Heart left ventricle (tissue), 16 donors: ENCODE results near the gene MAMDC4. TPM values are rescaled to one million over a fixed set of nuclear protein-coding genes. Genes with fewer than 3 reads are reported as not detected.
A peak's percentile ranks its signal among the peaks of the same experiment; 100 is the strongest.

Source experiments
- ATAC-seq, 4 donors: fragments of 200-7000 bp; cut with Tn5 transposase; one replicate each; pipeline ENCODE4 v1.9.1; 2020 to 2022; ENCODE audit warnings: moderate library complexity in 4 of 4, mild to moderate bottlenecking in 3 of 4, moderate number of reproducible peaks in 1 of 4
- DNase-seq, 5 donors: peaks; one replicate each; pipeline ENCODE4 v3.0.0-alpha.2; 2020
- H3K27ac ChIP-seq, 12 donors: fragments of 200-600 bp; sonication (generic) in 4 of 12; one replicate each; pipeline versions ENCODE4 v1.5.0 to v1.8.0; 2016 to 2022; ENCODE audit warnings: mild to moderate bottlenecking in 2 of 12
- H3K27me3 ChIP-seq, 9 donors: fragments of 200-600 bp; sonication (generic) in 2 of 9; one replicate each; pipeline versions ENCODE4 v1.5.1 to v1.8.0; 2016 to 2022; ENCODE audit warnings: mild to moderate bottlenecking in 3 of 9
- H3K36me3 ChIP-seq, 9 donors: fragments of 200-600 bp; sonication (generic) in 2 of 9; one replicate each; pipeline versions ENCODE4 v1.5.0 to v1.8.0; 2018 to 2022; ENCODE audit warnings: mild to moderate bottlenecking in 2 of 9
- H3K4me1 ChIP-seq, 12 donors: fragments of 200-600 bp; sonication (generic) in 4 of 12; one replicate each; pipeline versions ENCODE4 v1.5.0 to v1.8.0; 2016 to 2022; ENCODE audit warnings: mild to moderate bottlenecking in 3 of 12
- H3K4me3 ChIP-seq, 12 donors: fragments of 200-600 bp; sonication (generic) in 4 of 12; one replicate each; pipeline versions ENCODE4 v1.5.0 to v1.8.0; 2017 to 2022; ENCODE audit warnings: mild to moderate bottlenecking in 9 of 12, moderate library complexity in 4 of 12
- H3K9me3 ChIP-seq, 12 donors: fragments of 200-600 bp; sonication (generic) in 4 of 12; one replicate each; pipeline versions ENCODE4 v1.5.0 to v1.8.0; 2016 to 2022; ENCODE audit warnings: mild to moderate bottlenecking in 1 of 12
- CTCF ChIP-seq, 12 donors: fragments of 200-600 bp; sonication (generic) in 4 of 12; IDR thresholded peaks; one replicate each; pipeline versions ENCODE4 v1.5.0 to v1.8.0; 2018 to 2022; ENCODE audit warnings: antibody characterized with exemption in 12 of 12, mild to moderate bottlenecking in 5 of 12
- POLR2A ChIP-seq, 2 donors: fragments of 450-650 bp; IDR thresholded peaks; one replicate each; pipeline ENCODE4 v1.6.1; 2017; ENCODE audit warnings: antibody characterized with exemption in 2 of 2, mild to moderate bottlenecking in 2 of 2, moderate library complexity in 2 of 2
- WGBS, 4 donors: extraction: QIAGEN DNeasy Blood & Tissue Kit in 2 of 4; methylation state at CpG; one replicate each; pipeline versions ENCODE4 v1.1.5 to v1.1.7; 2013 to 2018; 5-methylcytosine and 5-hydroxymethylcytosine counted together
- intact Hi-C, 10 donors: fragments of 100-400 bp; cut with DNase I; formaldehyde crosslinking; loops; one replicate each; pipeline versions ENCODE4 v1.11.1 to v1.14.2; 2022
- polyA plus RNA-seq, 2 donors: library from polyadenylated mRNA; stranded (reverse); fragments of 200-250 nt; gene quantifications; one replicate each; pipeline ENCODE4 v1.2.3, GENCODE V29; 2013
- total RNA-seq, 9 donors: library from RNA; depleted of rRNA in 2 of 9; stranded (reverse); fragments of >200 nt in 2 of 9; fragmentation: NEBNext Ultra II Directional in 3 of 9; extraction: Animal tissue kit (Norgen Biotek cat#: 25700) in 3 of 9; gene quantifications; one replicate each; pipeline versions ENCODE4 v1.1.0 to v1.2.4, GENCODE V29; 2016 to 2023
- donor health status: ischemic (EF 13 %, LVEDD 7.1; RV severe dilation, severe dysfunction).
- donor health status: healthy with polysubstance abuse.
- donor health status: DM: no; HTN: yes; CAD: no.
- donor health status: DM: no; HTN: no; CAD: no.
- donor health status: ischemic (EF 25% LVEDD 6.9; RV normal size, moderate dysfunction).
- donor health status: ischemic (EF 25% LVEDD 5.7; RV mildly dilated, moderate dysfunction).
- donor health status: healthy.
- donor health status: DM: yes; HTN: yes; CAD: no.
- donor health status: ischemic (EF 35%, LVEDD 5.7; RV mildly dilated, moderate dysfunction).
- donor health status: nonischemic (EF 11% LVEDD 7.7; RV severe dilation, severe dysfunction).
- donor health status: DM: yes; HTN: yes; CAD: no.
- donor health status: PGD.
- donor health status: ischemic (EF 29% LVEDD 5.4; RV normal size, mild dysfunction).
- donor health status: nonischemic (EF 23%, LVEDD 6.1; RV moderate dilation, normal function).

Gene MAMDC4
- total and polyA plus RNA-seq, 11 donors = 2.9 to 14.9 (median 6.1) TPM

GRCh38 chr9:136849038-136849959 is 2.8 kb upstream of the MAMDC4 start, which contains the start of gene PHPT1:
Gene PHPT1, plus strand, starts transcription at chr9:136849409. Its CDS starts 22 bp downstream, at chr9:136849431.
- peaks cover 4 to 61% (median 27%) of the 10 kb centered on the region in 12 donors for H3K4me1 ChIP-seq
- TF ChIP-seq POLR2A (IDR thresholded peaks at IDR 0.05) = peak; percentile 71 to 85
- TF ChIP-seq CTCF (IDR thresholded peaks at IDR 0.05) = no peak
- H3K9me3 ChIP-seq = no peaks in the 10 kb centered on the region
- peak within 1 kb of the TSS; percentile 80 to 97 (median 92) for H3K27ac ChIP-seq
- ATAC-seq = peak; percentile 84 to 94 (median 89)
- 0 to 1% (median 0%) methylated on average over 33 to 77 of the region's 77 CpGs for WGBS, 4 donors
- H3K36me3 ChIP-seq = peaks cover 0 to 15% (median 9%) of the 10 kb centered on the region in 9 donors
- H3K27me3 ChIP-seq = peaks cover 0 to 28% (median 13%) of the 10 kb centered on the region in 9 donors
- peak; percentile 99 for DNase-seq
- H3K4me3 ChIP-seq = peak within 1 kb of the TSS; percentile 63 to 93 (median 84)
- intact Hi-C loops = loop anchor here in 9 of 10 donors (1.0 to 10.0 kb wide), 11 partner anchors 18 to 188 kb away; partner anchors contain the start of genes TMEM141 (in 6 of the 9), FBXW5 (in 5 of the 9), TRAF2 (in 3 of the 9) and C8G (in 2 of the 9)

DNA sequence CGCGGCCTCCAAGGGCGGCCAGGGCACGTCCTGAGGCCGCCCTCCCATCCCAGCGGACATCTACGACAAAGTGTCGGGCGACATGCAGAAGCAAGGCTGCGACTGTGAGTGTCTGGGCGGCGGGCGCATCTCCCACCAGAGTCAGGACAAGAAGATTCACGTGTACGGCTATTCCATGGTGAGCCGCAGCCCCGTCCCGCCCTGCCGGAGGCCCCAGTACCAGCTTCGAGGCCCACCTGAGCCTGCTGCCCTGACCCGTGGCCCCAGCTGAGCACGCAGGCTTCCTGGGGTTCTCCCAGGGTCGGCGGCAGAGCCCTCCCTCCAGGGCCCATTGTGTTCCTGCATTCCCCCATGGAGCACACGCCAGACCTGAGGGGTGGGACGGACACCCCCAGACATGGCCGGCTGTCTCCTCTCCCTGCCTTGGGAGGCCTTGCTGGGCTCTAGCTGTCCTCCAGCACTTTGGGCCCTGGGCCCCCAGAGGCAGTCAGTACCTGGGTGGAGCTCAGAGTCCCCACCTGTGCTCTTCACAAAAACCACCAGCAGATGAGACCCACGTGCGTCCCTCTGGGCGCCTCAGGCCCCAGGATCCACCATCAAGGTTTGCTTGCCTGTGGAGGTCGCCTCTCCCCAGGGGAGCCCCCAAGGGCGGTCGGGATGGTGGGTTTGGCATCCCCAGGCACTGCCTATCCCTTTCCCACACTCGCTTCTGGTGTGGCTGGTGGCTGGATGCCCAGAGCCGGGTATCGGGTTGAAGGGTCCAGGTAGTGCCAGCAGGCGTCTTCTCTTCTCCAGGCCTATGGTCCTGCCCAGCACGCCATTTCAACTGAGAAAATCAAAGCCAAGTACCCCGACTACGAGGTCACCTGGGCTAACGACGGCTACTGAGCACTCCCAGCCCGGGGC is 1.9 kb upstream of the MAMDC4 start:
- Histone ChIP-seq H3K27me3 (peaks cover 0 to 23% (median 11%) of the 10 kb centered on the region in 9 donors), H3K27ac (peak overlapping the region; percentile 80 to 97 (median 92)), H3K36me3 (peaks cover 0 to 15% (median 9%) of the 10 kb centered on the region in 9 donors), H3K4me1 (peaks cover 4 to 59% (median 26%) of the 10 kb centered on the region in 12 donors), H3K9me3 (no peaks in the 10 kb centered on the region), H3K4me3 (peak overlapping the region; percentile 63 to 93 (median 84))
- peak in 1 of 5 donors; percentile 67 for DNase-seq
- ATAC-seq = no peak
- intact Hi-C loops = loop anchor here in 9 of 10 donors (1.0 to 10.0 kb wide), 11 partner anchors 17 to 187 kb away; partner anchors contain the start of genes FBXW5 (in 7 of the 9), TMEM141 (in 6 of the 9), TRAF2 (in 3 of the 9) and C8G (in 2 of the 9)
- 28 to 39% (median 34%) methylated on average over 24 to 43 of the region's 43 CpGs for WGBS, 4 donors
- TF ChIP-seq CTCF (IDR thresholded peaks at IDR 0.05) (no peak), POLR2A (IDR thresholded peaks at IDR 0.05) (no peak)

DNA sequence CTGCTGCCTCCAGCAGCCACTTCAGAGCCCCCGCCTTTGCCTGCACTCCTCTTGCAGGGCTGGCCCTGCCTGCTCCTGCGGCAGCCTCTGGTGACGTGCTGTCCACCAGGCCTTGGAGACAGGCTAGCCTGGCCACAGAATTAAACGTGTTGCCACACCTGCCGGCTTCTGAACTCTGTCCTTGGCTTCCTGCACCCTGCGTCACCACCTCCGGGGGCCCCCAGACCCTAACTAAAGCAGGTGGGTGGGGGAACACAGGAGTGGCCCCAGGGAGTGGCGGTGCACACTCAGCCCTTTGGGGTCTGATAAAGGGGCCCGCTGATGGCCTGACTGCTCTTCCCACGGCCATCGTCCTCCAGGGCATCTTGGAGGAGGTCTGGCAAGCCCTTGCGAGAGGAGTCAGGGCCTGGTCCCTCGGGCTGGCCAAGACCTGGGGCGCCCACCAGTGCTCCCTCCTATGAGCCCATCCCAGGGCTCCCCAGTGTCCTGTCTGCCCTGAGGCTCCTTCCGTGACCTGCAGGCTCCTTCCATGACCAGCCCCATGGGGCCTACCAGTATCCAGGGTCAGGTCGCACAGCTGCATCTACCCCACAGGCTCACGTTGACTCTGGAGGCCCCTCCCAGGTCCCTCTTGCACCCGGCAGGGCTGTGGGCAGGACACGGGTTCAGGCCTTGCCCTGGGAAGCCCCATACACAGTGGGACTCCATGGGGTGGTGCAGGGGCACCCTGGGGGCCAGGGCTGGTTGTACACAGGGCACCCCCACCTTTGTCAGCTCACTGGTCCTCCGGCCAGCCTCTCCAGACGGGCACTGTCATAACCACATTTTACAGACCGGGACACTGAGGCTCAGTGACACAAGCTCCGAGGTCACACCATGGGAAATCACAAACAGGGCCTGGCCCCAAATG is 1.0 kb upstream of the MAMDC4 start:
- Histone ChIP-seq H3K4me3 (peak overlapping the region in 6 of 12 donors; percentile 67 to 93 (median 84)), H3K36me3 (peaks cover 0 to 15% (median 9%) of the 10 kb centered on the region in 9 donors), H3K27ac (peak overlapping the region in 8 of 12 donors; percentile 9 to 97 (median 92)), H3K9me3 (no peaks in the 10 kb centered on the region), H3K27me3 (peaks cover 0 to 15% (median 4%) of the 10 kb centered on the region in 9 donors), H3K4me1 (peaks cover 4 to 52% (median 26%) of the 10 kb centered on the region in 12 donors)
- TF ChIP-seq CTCF (IDR thresholded peaks at IDR 0.05) (no peak), POLR2A (IDR thresholded peaks at IDR 0.05) (no peak)
- intact Hi-C loops = loop anchor here in 3 of 10 donors (5.0 kb wide), 2 partner anchors 76 to 91 kb away; partner anchors contain the start of gene FBXW5 (in 2 of the 3)
- DNase-seq = peak in 2 of 5 donors; percentile 28 to 55
- WGBS, 4 donors = 73 to 80% (median 77%) methylated on average over 18 to 23 of the region's 23 CpGs
- ATAC-seq = no peak
